ENCODE results near the gene SEMA3D. TPM values are rescaled to one million over a fixed set of nuclear protein-coding genes. Genes with fewer than 3 reads are reported as not detected.

Gene SEMA3D
- total and polyA plus RNA-seq, 2 donors (not counting 1 experiment from before 2014, with no cell fraction given), result 0.46 to 0.59 TPM

DNA sequence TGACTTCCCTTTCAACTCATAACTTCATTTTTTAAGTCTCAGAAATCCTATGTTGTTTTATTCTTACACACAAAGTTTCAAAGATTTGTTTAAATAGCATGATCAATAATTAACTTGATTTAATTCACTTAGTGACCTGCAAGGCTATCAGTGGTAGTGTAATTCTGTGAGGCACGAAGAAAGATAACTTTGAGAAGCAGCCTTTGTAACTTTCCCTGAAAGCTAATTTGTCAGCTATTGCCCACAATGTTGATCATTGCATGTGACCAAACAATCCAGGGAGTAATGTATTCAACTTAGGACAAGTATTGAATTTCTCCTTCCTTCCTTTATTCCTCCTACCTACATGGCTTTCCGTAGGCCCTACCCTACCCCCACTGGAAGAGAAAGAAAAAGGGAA lies 111.0 kb downstream of the SEMA3D start:
- no peak for ATAC-seq (ENCODE audit: low read depth)
- no peak overlapping the region for H3K4me3 Mint-ChIP-seq
- H3K4me1 Mint-ChIP-seq, result no peaks in the 10 kb centered on the region
- CTCF ChIA-PET, result no interaction called here
- no peaks in the 10 kb centered on the region for H3K9me3 Mint-ChIP-seq (ENCODE audit: insufficient read depth)
- no peaks in the 10 kb centered on the region for H3K4me1 ChIP-seq (ENCODE audit: control insufficient read depth in 2 of 2, insufficient read depth in 2 of 2, low read length in 2 of 2)
- H4K20me1 ChIP-seq (ENCODE audit: control insufficient read depth, insufficient read depth, low read length, poor library complexity, severe bottlenecking), result no peaks in the 10 kb centered on the region
- H2AFZ ChIP-seq (ENCODE audit: insufficient read depth, low read depth, low read length, poor library complexity, severe bottlenecking), result no peak overlapping the region
- H3K4me3 ChIP-seq (ENCODE audit: control extremely low read depth in 1 of 5, extremely low read depth in 1 of 5, insufficient read depth in 1 of 5, low read depth in 2 of 5, low read length in 4 of 5), result no peak overlapping the region
- no peak overlapping the region for H3K9ac ChIP-seq (ENCODE audit: low read length)
- TF ChIP-seq CTCF (IDR thresholded peaks at IDR 0.05) (no peak), EZH2 (IDR thresholded peaks at IDR 0.05; ENCODE audit: borderline replicate concordance, insufficient read depth, low read depth, low read length, poor library complexity, severe bottlenecking) (no peak)
- no peak for DNase-seq
- H3K27me3 Mint-ChIP-seq, result no peaks in the 10 kb centered on the region
- H3K27ac ChIP-seq (ENCODE audit: low read length in 2 of 2), result no peak overlapping the region
- intact Hi-C loops (cut with micrococcal nuclease), result no loop called here
- WGBS (ENCODE audit: insufficient coverage), result no CpG with 5 or more reads among the region's 2 CpGs
- no peaks in the 10 kb centered on the region for H3K27me3 ChIP-seq (replicated peaks in 1 of 4; ENCODE audit: control extremely low read depth in 1 of 4, control insufficient read depth in 3 of 4, insufficient read depth in 4 of 4, low read length in 3 of 4)
- H3K36me3 ChIP-seq (replicated peaks in 1 of 2; ENCODE audit: control extremely low read depth in 1 of 2, control insufficient read depth in 1 of 2, extremely low read depth in 1 of 2, insufficient read depth in 2 of 2, low read length in 1 of 2), result no peaks in the 10 kb centered on the region
- H3K4me2 ChIP-seq (replicated peaks; ENCODE audit: low read depth, low read length, poor library complexity, severe bottlenecking), result no peak overlapping the region
- POLR2A ChIA-PET, result no interaction called here
- H3K27ac Mint-ChIP-seq, result no peak overlapping the region
- no peaks in the 10 kb centered on the region for H3K79me2 ChIP-seq (ENCODE audit: control insufficient read depth, insufficient read depth, low read length)
- H3K9me3 ChIP-seq (ENCODE audit: control extremely low read depth in 1 of 3, control insufficient read depth in 2 of 3, insufficient read depth in 1 of 3, low read length in 2 of 3), result no peaks in the 10 kb centered on the region

GRCh38 chr7:85074992-85075391 lies 111.9 kb downstream of the SEMA3D start:
- Histone ChIP-seq H3K4me2 (replicated peaks; ENCODE audit: low read depth, low read length, poor library complexity, severe bottlenecking) (no peak overlapping the region), H3K9me3 (ENCODE audit: control extremely low read depth in 1 of 3, control insufficient read depth in 2 of 3, insufficient read depth in 1 of 3, low read length in 2 of 3) (no peaks in the 10 kb centered on the region), H4K20me1 (ENCODE audit: control insufficient read depth, insufficient read depth, low read length, poor library complexity, severe bottlenecking) (no peaks in the 10 kb centered on the region), H3K79me2 (ENCODE audit: control insufficient read depth, insufficient read depth, low read length) (no peaks in the 10 kb centered on the region), H3K9ac (ENCODE audit: low read length) (no peak overlapping the region), H3K27ac (ENCODE audit: low read length in 2 of 2) (no peak overlapping the region), H3K4me1 (ENCODE audit: control insufficient read depth in 2 of 2, insufficient read depth in 2 of 2, low read length in 2 of 2) (no peaks in the 10 kb centered on the region), H2AFZ (ENCODE audit: insufficient read depth, low read depth, low read length, poor library complexity, severe bottlenecking) (no peak overlapping the region), H3K36me3 (replicated peaks in 1 of 2; ENCODE audit: control extremely low read depth in 1 of 2, control insufficient read depth in 1 of 2, extremely low read depth in 1 of 2, insufficient read depth in 2 of 2, low read length in 1 of 2) (no peaks in the 10 kb centered on the region), H3K27me3 (replicated peaks in 1 of 4; ENCODE audit: control extremely low read depth in 1 of 4, control insufficient read depth in 3 of 4, insufficient read depth in 4 of 4, low read length in 3 of 4) (no peaks in the 10 kb centered on the region), H3K4me3 (ENCODE audit: control extremely low read depth in 1 of 5, extremely low read depth in 1 of 5, insufficient read depth in 1 of 5, low read depth in 2 of 5, low read length in 4 of 5) (no peak overlapping the region)
- H3K27me3 Mint-ChIP-seq, result no peaks in the 10 kb centered on the region
- no peak for DNase-seq
- no peaks in the 10 kb centered on the region for H3K9me3 Mint-ChIP-seq (ENCODE audit: insufficient read depth)
- ChIA-PET POLR2A (no interaction called here), CTCF (no interaction called here)
- H3K27ac Mint-ChIP-seq, result no peak overlapping the region
- ATAC-seq (ENCODE audit: low read depth), result no peak
- intact Hi-C loops (cut with micrococcal nuclease), result no loop called here
- no CpG with 5 or more reads among the region's 2 CpGs for WGBS (ENCODE audit: insufficient coverage)
- no peak for TF ChIP-seq EZH2 (IDR thresholded peaks at IDR 0.05; ENCODE audit: borderline replicate concordance, insufficient read depth, low read depth, low read length, poor library complexity, severe bottlenecking)
- TF ChIP-seq CTCF (IDR thresholded peaks at IDR 0.05), result no peak
- no peak overlapping the region for H3K4me3 Mint-ChIP-seq
- H3K4me1 Mint-ChIP-seq, result no peaks in the 10 kb centered on the region

Data from B cell (primary cell).